ENCODE data around the gene LASP1. TPM values are rescaled to one million over a fixed set of nuclear protein-coding genes. Genes with fewer than 3 reads are reported as not detected.

The LASP1 gene
- total and polyA plus RNA-seq, 2 experiments from 2014 or later: 48.7 to 173 TPM

GRCh38 chr17:38969281-38969680, 99.4 kb downstream of the LASP1 start (continued):
- TF ChIP-seq ZNF462 (CRISPR knock-in tag; IDR thresholded peaks at IDR 0.05) (no peak), EZH2phosphoT487 (IDR thresholded peaks at IDR 0.05; ENCODE audit: unreplicated experiment) (no peak), CREB1 (CRISPR knock-in tag; IDR thresholded peaks at IDR 0.05; ENCODE audit: low read depth) (no peak), JUNB (IDR thresholded peaks at IDR 0.05; ENCODE audit: unreplicated experiment) (no peak)

- ATAC-seq: no peak
- TF ChIP-seq CTCF (conservative IDR thresholded peaks at IDR 0.05; ENCODE audit: low read depth in 2 of 2) (peak in 1 of 2 experiments; percentile 22; a peak in 2 of 4 replicates), STAT1 (IDR thresholded peaks at IDR 0.05; ENCODE audit: unreplicated experiment) (no peak)
- no peak overlapping the region for H3K27ac Mint-ChIP-seq
- no peak overlapping the region for H3K4me3 Mint-ChIP-seq
- no peaks in the 10 kb centered on the region for H3K79me2 ChIP-seq (replicated peaks; ENCODE audit: insufficient read depth)
- no peak overlapping the region for H3K4me3 ChIP-seq
- no peaks in the 10 kb centered on the region; the same call in 2 of the 3 replicates for H3K9me3 Mint-ChIP-seq
- peak; percentile 39 for DNase-seq (ENCODE audit: low spot score)
- no peaks in the 10 kb centered on the region for H3F3A ChIP-seq (replicated peaks; ENCODE audit: low read depth)
- no peak overlapping the region for H2AFZ ChIP-seq
- H3K4me1 Mint-ChIP-seq: peaks cover 21% of the 10 kb centered on the region; the same call in 2 of the 3 replicates
- H3K9me2 ChIP-seq (ENCODE audit: insufficient read depth): no peaks in the 10 kb centered on the region
- peaks cover 21% of the 10 kb centered on the region for H3K4me1 ChIP-seq (ENCODE audit: insufficient read depth)
- no peak overlapping the region for H3K4me2 ChIP-seq
- H3K27me3 ChIP-seq (ENCODE audit: insufficient read depth): no peaks in the 10 kb centered on the region
- H3K27ac ChIP-seq (ENCODE audit: low read depth): no peak overlapping the region
- H3K36me3 ChIP-seq (ENCODE audit: insufficient read depth): no peaks in the 10 kb centered on the region
- H4K20me1 ChIP-seq (replicated peaks; ENCODE audit: insufficient read depth): no peaks in the 10 kb centered on the region
- peaks cover 9% of the 10 kb centered on the region for H3K27me3 Mint-ChIP-seq (ENCODE audit: insufficient read depth, low read depth, poor library complexity)
- no peaks in the 10 kb centered on the region for H3K36me3 Mint-ChIP-seq (ENCODE audit: low read depth)
These were observed 100.3 kb downstream of the LASP1 start for GRCh38 chr17:38970128-38970527.

Measured in GM23338 (cell line).